ENCODE results near the gene TNIP2. TPM values are rescaled to one million over a fixed set of nuclear protein-coding genes. Genes with fewer than 3 reads are reported as not detected.

TNIP2 gene
- total and polyA plus RNA-seq, 2 donors (not counting 1 experiment from before 2014, with no cell fraction given), result 47.6 to 71.9 TPM

DNA sequence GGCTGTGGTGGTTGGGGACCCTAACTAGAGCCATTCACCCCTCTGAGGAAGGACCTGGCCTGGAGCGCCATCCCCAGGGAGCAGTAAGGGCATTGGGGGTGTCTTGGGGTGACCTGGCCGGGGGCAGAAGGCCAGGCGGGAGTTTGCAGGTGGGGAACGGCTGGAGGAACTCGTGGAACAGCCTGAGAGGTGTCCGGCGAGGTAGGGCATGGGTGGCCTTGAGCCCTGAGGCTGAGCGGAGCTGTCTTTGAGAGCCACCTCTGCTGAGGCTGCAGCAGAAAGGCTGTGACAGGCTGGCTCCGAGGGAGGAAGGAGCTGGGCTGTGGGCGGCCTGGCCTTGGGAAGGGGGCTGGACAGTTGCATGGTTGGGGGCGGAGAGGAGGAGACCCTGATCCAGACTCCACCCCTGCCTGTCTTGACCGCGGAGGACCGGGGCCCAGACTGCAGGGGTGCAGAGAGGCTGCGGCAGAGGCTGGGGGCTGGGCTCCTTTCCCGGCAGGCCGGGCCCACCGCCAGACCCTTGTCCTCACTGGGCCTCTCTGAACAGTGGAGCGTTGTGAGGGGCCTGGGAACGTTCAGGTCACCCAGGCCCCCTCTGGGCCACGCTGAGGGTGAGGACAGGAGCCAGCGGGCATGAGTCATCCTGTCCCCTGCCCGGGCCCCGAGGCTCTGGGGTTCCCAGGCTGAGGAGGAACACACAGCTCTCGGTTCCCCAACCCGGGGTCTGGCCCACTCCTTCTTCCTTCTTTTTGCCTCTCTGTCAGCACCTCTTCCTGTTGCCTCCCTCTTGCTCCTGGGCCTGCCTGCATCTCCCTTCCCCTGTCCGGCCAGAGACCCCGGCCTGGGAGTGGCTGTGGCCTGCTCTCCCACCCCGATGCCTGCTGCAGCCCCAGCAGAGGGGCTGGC lies 44.8 kb upstream of the TNIP2 start:
- 40% methylated on average over 29 of the region's 29 CpGs for WGBS (ENCODE audit: insufficient coverage)
- POLR2A ChIA-PET, result interaction anchor here (0.6 to 2.7 kb wide), 6 partner anchors 10 to 51 kb away, joined by 3 to 18 read pairs (median 3); no protein-coding TSS in a partner anchor
- CTCF ChIA-PET, result interaction anchor here (0.6 to 1.2 kb wide), 5 partner anchors 11 to 522 kb away, joined by 3 to 5 read pairs (median 3); no protein-coding TSS in a partner anchor
- ATAC-seq (ENCODE audit: low read depth), result peak; percentile 70
- H3K4me1 ChIP-seq (ENCODE audit: control insufficient read depth in 2 of 2, insufficient read depth in 2 of 2, low read length in 2 of 2), result peaks cover 81 to 95% of the 10 kb centered on the region in 2 donors
- H3K79me2 ChIP-seq (ENCODE audit: control insufficient read depth, insufficient read depth, low read length), result peaks cover 81% of the 10 kb centered on the region
- peak overlapping the region; percentile 63 for H3K9ac ChIP-seq (ENCODE audit: low read length)
- Mint-ChIP-seq H3K4me3 (peak overlapping the region; percentile 78), H3K27me3 (no peaks in the 10 kb centered on the region), H3K9me3 (ENCODE audit: insufficient read depth) (no peaks in the 10 kb centered on the region), H3K4me1 (peaks cover 71% of the 10 kb centered on the region), H3K27ac (peak overlapping the region; percentile 86)
- no peaks in the 10 kb centered on the region for H3K27me3 ChIP-seq (replicated peaks in 1 of 4; ENCODE audit: control extremely low read depth in 1 of 4, control insufficient read depth in 3 of 4, insufficient read depth in 4 of 4, low read length in 3 of 4)
- H3K36me3 ChIP-seq (replicated peaks in 1 of 2; ENCODE audit: control extremely low read depth in 1 of 2, control insufficient read depth in 1 of 2, extremely low read depth in 1 of 2, insufficient read depth in 2 of 2, low read length in 1 of 2), result peaks cover 0 to 8% of the 10 kb centered on the region in 2 experiments
- TF ChIP-seq EZH2 (IDR thresholded peaks at IDR 0.05; ENCODE audit: borderline replicate concordance, insufficient read depth, low read depth, low read length, poor library complexity, severe bottlenecking), result no peak
- TF ChIP-seq, protein P1, sequence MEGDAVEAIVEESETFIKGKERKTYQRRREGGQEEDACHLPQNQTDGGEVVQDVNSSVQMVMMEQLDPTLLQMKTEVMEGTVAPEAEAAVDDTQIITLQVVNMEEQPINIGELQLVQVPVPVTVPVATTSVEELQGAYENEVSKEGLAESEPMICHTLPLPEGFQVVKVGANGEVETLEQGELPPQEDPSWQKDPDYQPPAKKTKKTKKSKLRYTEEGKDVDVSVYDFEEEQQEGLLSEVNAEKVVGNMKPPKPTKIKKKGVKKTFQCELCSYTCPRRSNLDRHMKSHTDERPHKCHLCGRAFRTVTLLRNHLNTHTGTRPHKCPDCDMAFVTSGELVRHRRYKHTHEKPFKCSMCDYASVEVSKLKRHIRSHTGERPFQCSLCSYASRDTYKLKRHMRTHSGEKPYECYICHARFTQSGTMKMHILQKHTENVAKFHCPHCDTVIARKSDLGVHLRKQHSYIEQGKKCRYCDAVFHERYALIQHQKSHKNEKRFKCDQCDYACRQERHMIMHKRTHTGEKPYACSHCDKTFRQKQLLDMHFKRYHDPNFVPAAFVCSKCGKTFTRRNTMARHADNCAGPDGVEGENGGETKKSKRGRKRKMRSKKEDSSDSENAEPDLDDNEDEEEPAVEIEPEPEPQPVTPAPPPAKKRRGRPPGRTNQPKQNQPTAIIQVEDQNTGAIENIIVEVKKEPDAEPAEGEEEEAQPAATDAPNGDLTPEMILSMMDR (IDR thresholded peaks at IDR 0.05), result no peak
- intact Hi-C loops (cut with micrococcal nuclease), result loop anchor here (2.0 kb wide), 1 partner anchor 36 kb away; no protein-coding TSS in a partner anchor
- peak overlapping the region; percentile 12 to 67 (median 59) for H3K4me3 ChIP-seq (ENCODE audit: control extremely low read depth in 1 of 5, extremely low read depth in 1 of 5, insufficient read depth in 1 of 5, low read depth in 2 of 5, low read length in 4 of 5)
- DNase-seq, result peak; percentile 74
- H4K20me1 ChIP-seq (ENCODE audit: control insufficient read depth, insufficient read depth, low read length, poor library complexity, severe bottlenecking), result peaks cover under 1% of the 10 kb centered on the region
- H3K9me3 ChIP-seq (ENCODE audit: control extremely low read depth in 1 of 3, control insufficient read depth in 2 of 3, insufficient read depth in 1 of 3, low read length in 2 of 3), result no peaks in the 10 kb centered on the region
- peak overlapping the region; percentile 86 for H3K4me2 ChIP-seq (replicated peaks; ENCODE audit: low read depth, low read length, poor library complexity, severe bottlenecking)
- H2AFZ ChIP-seq (ENCODE audit: insufficient read depth, low read depth, low read length, poor library complexity, severe bottlenecking), result no peak overlapping the region
- peak overlapping the region; percentile 76 to 83 for H3K27ac ChIP-seq (ENCODE audit: low read length in 2 of 2)
